ENCODE data around the gene SPIN1.

Gene SPIN1

GRCh38 chr9:88451160-88451559 lies 62.9 kb downstream of the SPIN1 start:
- POLR2A ChIA-PET, result no interaction called here

GRCh38 chr9:88458716-88459465 lies 70.6 kb downstream of the SPIN1 start:
- ChIA-PET POLR2A (no interaction called here), CTCF (interaction anchor here (0.5 to 0.6 kb wide), 2 partner anchors 55 to 66 kb away, joined by 4 to 6 read pairs; no protein-coding TSS in a partner anchor)

More at GRCh38 chr9:88451160-88451559, 62.9 kb downstream of the SPIN1 start:
- no peak overlapping the region for H3K27ac ChIP-seq (ENCODE audit: extremely low read depth, low read depth, low read length)
- H3K4me1 ChIP-seq (ENCODE audit: control insufficient read depth, insufficient read depth, low read length), result no peaks in the 10 kb centered on the region
- peaks cover 0 to 35% of the 10 kb centered on the region in 2 experiments; a peak in 1 of 3 replicates for H3K36me3 ChIP-seq (ENCODE audit: control insufficient read depth in 2 of 2, insufficient read depth in 1 of 2, low read length in 2 of 2)
- no peaks in the 10 kb centered on the region for H3K9me3 ChIP-seq (ENCODE audit: control insufficient read depth, insufficient read depth, low read depth, low read length)
- no peak overlapping the region for H3K4me3 ChIP-seq (ENCODE audit: low read depth, low read length)
- TF ChIP-seq WT1 (tag by site-specific recombination; IDR thresholded peaks at IDR 0.05), result no peak
- TF ChIP-seq ZNF221 (tag by site-specific recombination; IDR thresholded peaks at IDR 0.05; ENCODE audit: borderline replicate concordance), result no peak
- no peak for TF ChIP-seq ZNF555 (tag by site-specific recombination; conservative IDR thresholded peaks at IDR 0.05)
- no peak for TF ChIP-seq ZFHX2 (tag by site-specific recombination; conservative IDR thresholded peaks at IDR 0.05)
- no peak for TF ChIP-seq ZNF239 (tag by site-specific recombination; IDR thresholded peaks at IDR 0.05)
- no peak for TF ChIP-seq ZNF473 (tag by site-specific recombination; IDR thresholded peaks at IDR 0.05)
- no peak for TF ChIP-seq ZNF140 (tag by site-specific recombination; IDR thresholded peaks at IDR 0.05)
- TF ChIP-seq ZNF280D (tag by site-specific recombination; IDR thresholded peaks at IDR 0.05), result no peak
- TF ChIP-seq ZNF76 (tag by site-specific recombination; IDR thresholded peaks at IDR 0.05; ENCODE audit: borderline replicate concordance, low read depth), result no peak
- TF ChIP-seq TCF7L2 (IDR thresholded peaks at IDR 0.05; ENCODE audit: borderline replicate concordance, low read depth, low read length), result no peak
- no peak for TF ChIP-seq ZSCAN23 (tag by site-specific recombination; IDR thresholded peaks at IDR 0.05)
- no peak for TF ChIP-seq ZNF350 (tag by site-specific recombination; IDR thresholded peaks at IDR 0.05)
- TF ChIP-seq ZBTB49 (tag by site-specific recombination; IDR thresholded peaks at IDR 0.05; ENCODE audit: low read depth), result no peak
- no peak for TF ChIP-seq SETDB1 (IDR thresholded peaks at IDR 0.05; ENCODE audit: insufficient read length, low read length)
- no peak for TF ChIP-seq ZNF701 (tag by site-specific recombination; IDR thresholded peaks at IDR 0.05)
- CTCF ChIA-PET, result interaction anchor here (0.7 kb wide), 1 partner anchor 954 kb away, joined by 5 read pairs; no protein-coding TSS in a partner anchor

More at GRCh38 chr9:88458716-88459465, 70.6 kb downstream of the SPIN1 start:
- H3K27ac ChIP-seq (ENCODE audit: extremely low read depth, low read depth, low read length), result no peak overlapping the region
- H3K4me1 ChIP-seq (ENCODE audit: control insufficient read depth, insufficient read depth, low read length), result peaks cover 5% of the 10 kb centered on the region; the same call in 1 of the 2 replicates
- H3K36me3 ChIP-seq (ENCODE audit: control insufficient read depth in 2 of 2, insufficient read depth in 1 of 2, low read length in 2 of 2), result peaks cover 0 to 12% of the 10 kb centered on the region in 2 experiments; a peak in 1 of 3 replicates
- no peaks in the 10 kb centered on the region for H3K9me3 ChIP-seq (ENCODE audit: control insufficient read depth, insufficient read depth, low read depth, low read length)
- no peak overlapping the region for H3K4me3 ChIP-seq (ENCODE audit: low read depth, low read length)
- no peak for TF ChIP-seq ZBTB21 (tag by site-specific recombination; IDR thresholded peaks at IDR 0.05)
- no peak for TF ChIP-seq ZNF76 (tag by site-specific recombination; IDR thresholded peaks at IDR 0.05; ENCODE audit: borderline replicate concordance, low read depth)
- no peak for TF ChIP-seq ZNF426 (tag by site-specific recombination; IDR thresholded peaks at IDR 0.05)
- no peak for TF ChIP-seq ZNF362 (tag by site-specific recombination; IDR thresholded peaks at IDR 0.05)
- TF ChIP-seq ZNF658 (tag by site-specific recombination; IDR thresholded peaks at IDR 0.05), result no peak
